Renal cortex interstitium (tissue), 15 donors: ENCODE results near the gene BMP8B. TPM values are rescaled to one million over a fixed set of nuclear protein-coding genes. Genes with fewer than 3 reads are reported as not detected.
"Not testable (repeated sequence)": the region's sequence is repeated elsewhere in the genome, so short reads cannot be mapped to it uniquely, and the experiment has no call there.

Experiments used
- DNase-seq, 11 donors: peaks; one replicate each; pipeline ENCODE4 v3.0.0-alpha.2; 2013; ENCODE audit warnings: low read depth in 9 of 11, low spot score in 4 of 11; ENCODE audit errors: extremely low read depth in 1 of 11
- long read RNA-seq, 16 experiments: transcript quantifications; one replicate each; lab custom pipeline, GENCODE V29; 2026
- polyA plus RNA-seq, 3 donors: library from polyadenylated mRNA; unstranded; fragments of 120-200 nt; gene quantifications; one replicate each; pipeline ENCODE4 v1.2.1, GENCODE V29; 2013; ENCODE audit not compliant: insufficient read length in 3 of 3

Gene BMP8B
- 1 to 10 TPM; 1.9 to 5.1 (median 2.1) TPM for polyA plus RNA-seq
- long read RNA-seq, donor 1, result 0 reads
- long read RNA-seq, donor 2, full-length matches to known transcripts, result 1 of 1 reads
- long read RNA-seq, donor 2, partial matches to known transcripts, result 0 of 1 reads
- long read RNA-seq, donor 2, other reads (novel, unspliced or antisense), result 0 of 1 reads
- long read RNA-seq, donor 3, result 0 reads
- long read RNA-seq, donor 4, full-length matches to known transcripts, result 1 of 1 reads
- long read RNA-seq, donor 4, partial matches to known transcripts, result 0 of 1 reads
- long read RNA-seq, donor 4, other reads (novel, unspliced or antisense), result 0 of 1 reads
- long read RNA-seq, donor 5, result 0 reads
- long read RNA-seq, donor 6, result 0 reads
- long read RNA-seq, donor 7, result 0 reads
- long read RNA-seq, donor 8, result 0 reads
- long read RNA-seq, donor 9, result 0 reads
- long read RNA-seq, donor 10, result 0 reads
- long read RNA-seq, donor 11, full-length matches to known transcripts, result 1 of 1 reads
- long read RNA-seq, donor 11, partial matches to known transcripts, result 0 of 1 reads
- long read RNA-seq, donor 11, other reads (novel, unspliced or antisense), result 0 of 1 reads
- long read RNA-seq, donor 12, result 0 reads
- long read RNA-seq, donor 13, full-length matches to known transcripts, result 1 of 1 reads
- long read RNA-seq, donor 13, partial matches to known transcripts, result 0 of 1 reads
- long read RNA-seq, donor 13, other reads (novel, unspliced or antisense), result 0 of 1 reads
- long read RNA-seq, donor 14, result 0 reads
- long read RNA-seq, donor 15, result 0 reads
- long read RNA-seq, donor 16, full-length matches to known transcripts, result 1 of 1 reads
- long read RNA-seq, donor 16, partial matches to known transcripts, result 0 of 1 reads
- long read RNA-seq, donor 16, other reads (novel, unspliced or antisense), result 0 of 1 reads

GRCh38 chr1:39788758-39789570, at the start of gene BMP8B:
BMP8B (minus strand) TSS chr1:39788865; CDS start chr1:39788485, 380 bp downstream.
- no peak for DNase-seq

GRCh38 chr1:39836595-39837110, 48.0 kb upstream of the BMP8B start:
- no peak for DNase-seq

GRCh38 chr1:39835935-39836594, 47.4 kb upstream of the BMP8B start:
- no peak for DNase-seq

GRCh38 chr1:39835110-39835509, 46.4 kb upstream of the BMP8B start:
- DNase-seq, result no peak

GRCh38 chr1:39833621-39834385, 45.1 kb upstream of the BMP8B start:
- DNase-seq, result no peak

- DNase-seq, result no peak
Measured at GRCh38 chr1:39833121-39833520, 44.5 kb upstream of the BMP8B start.

GRCh38 chr1:39832294-39832693, 43.6 kb upstream of the BMP8B start:
- DNase-seq, result no peak

GRCh38 chr1:39829791-39830533, 41.3 kb upstream of the BMP8B start:
- DNase-seq, result no peak

GRCh38 chr1:39828734-39829133, 40.1 kb upstream of the BMP8B start:
- no peak for DNase-seq

- DNase-seq, result not testable (repeated sequence)
Measured at GRCh38 chr1:39828255-39828654, 39.6 kb upstream of the BMP8B start.

GRCh38 chr1:39827201-39827600, 38.5 kb upstream of the BMP8B start:
- DNase-seq, result no peak

- no peak for DNase-seq
Measured at GRCh38 chr1:39826583-39826982, 37.9 kb upstream of the BMP8B start.

GRCh38 chr1:39825432-39825941, 36.8 kb upstream of the BMP8B start:
- no peak for DNase-seq

GRCh38 chr1:39823450-39823849, 34.8 kb upstream of the BMP8B start:
- DNase-seq, result not testable (repeated sequence)

GRCh38 chr1:39822146-39822545, 33.5 kb upstream of the BMP8B start:
- no peak for DNase-seq

- no peak for DNase-seq
Measured at GRCh38 chr1:39819091-39819812, 30.6 kb upstream of the BMP8B start.
